DOHH2 (cell line): ENCODE data around the gene KNSTRN.

Experiments used
- CTCF ChIP-seq: fragments of 200-600 bp; sonication (generic); IDR thresholded peaks from one replicate; pipeline ENCODE4 v1.5.1; 2014; ENCODE audit warnings: antibody characterized with exemption, mild to moderate bottlenecking, low read depth, low read length; ENCODE audit not compliant: poor library complexity, severe bottlenecking
- EZH2phosphoT487 ChIP-seq: fragments of 200-600 bp; sonication (generic); IDR thresholded peaks from 2 replicates; pipeline ENCODE4 v1.6.1; 2017; ENCODE audit warnings: borderline replicate concordance, mild to moderate bottlenecking, antibody characterized with exemption, low read length, moderate library complexity, mixed read lengths

DNA sequence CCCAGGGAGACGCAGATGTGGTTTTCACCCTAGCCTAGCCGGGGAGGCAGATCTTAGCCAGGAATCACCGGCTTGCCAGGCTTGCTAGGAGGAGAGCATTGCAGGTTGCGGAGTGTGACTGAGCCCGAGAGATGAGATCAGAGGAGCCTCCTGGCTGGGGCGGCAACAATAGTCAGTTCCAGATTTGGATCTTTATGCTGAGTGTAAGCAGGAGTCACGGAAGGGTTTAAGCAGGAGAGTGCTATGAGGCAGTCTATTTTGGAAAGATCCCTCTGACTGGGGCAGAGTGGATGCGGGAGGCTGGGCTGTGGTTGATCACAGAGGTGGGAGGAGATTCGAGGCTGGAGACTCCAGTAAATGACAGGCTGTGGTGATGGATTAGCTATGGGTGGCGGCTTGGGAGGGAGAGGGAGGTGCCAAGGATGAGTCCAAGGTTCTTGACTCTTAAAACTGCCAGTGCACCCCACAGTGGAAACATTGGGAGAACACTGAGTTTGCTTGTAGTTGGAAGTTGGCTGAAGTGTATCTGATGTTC, 47.8 kb downstream of the KNSTRN start:
- TF ChIP-seq CTCF = no peak
- TF ChIP-seq EZH2phosphoT487 = no peak
